HG03045 (cell line): ENCODE results near the gene SLC37A1.
"Not testable (repeated sequence)": the region's sequence is repeated elsewhere in the genome, so short reads cannot be mapped to it uniquely, and the experiment has no call there.

ENCODE experiments used
- ATAC-seq: cut with Tn5 transposase; IDR thresholded peaks from one replicate; pipeline ENCODE4 v1.9.1; 2021; ENCODE audit warnings: mild to moderate bottlenecking, moderate library complexity; ENCODE audit not compliant: unreplicated experiment

The SLC37A1 gene

DNA sequence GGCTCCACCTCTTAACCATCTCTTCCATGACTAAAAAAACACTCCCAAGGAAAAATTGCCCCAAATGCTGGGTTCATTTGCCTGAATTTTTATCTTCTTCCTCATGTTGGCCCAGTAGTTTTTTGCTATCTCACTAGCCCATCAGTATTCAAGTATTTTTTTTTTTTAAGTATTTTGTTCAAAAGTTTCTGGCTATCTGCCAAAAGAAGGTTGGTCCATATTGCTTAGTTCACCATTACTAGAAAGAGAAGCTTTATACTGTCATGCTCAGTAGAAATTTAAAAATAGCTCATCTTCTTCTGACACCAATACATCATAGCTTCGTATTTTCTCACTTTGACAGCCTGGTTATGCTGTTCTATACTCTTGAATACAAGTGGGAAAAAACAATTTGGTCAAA lies 98.7 kb downstream of the SLC37A1 start:
- ATAC-seq = no peak

DNA sequence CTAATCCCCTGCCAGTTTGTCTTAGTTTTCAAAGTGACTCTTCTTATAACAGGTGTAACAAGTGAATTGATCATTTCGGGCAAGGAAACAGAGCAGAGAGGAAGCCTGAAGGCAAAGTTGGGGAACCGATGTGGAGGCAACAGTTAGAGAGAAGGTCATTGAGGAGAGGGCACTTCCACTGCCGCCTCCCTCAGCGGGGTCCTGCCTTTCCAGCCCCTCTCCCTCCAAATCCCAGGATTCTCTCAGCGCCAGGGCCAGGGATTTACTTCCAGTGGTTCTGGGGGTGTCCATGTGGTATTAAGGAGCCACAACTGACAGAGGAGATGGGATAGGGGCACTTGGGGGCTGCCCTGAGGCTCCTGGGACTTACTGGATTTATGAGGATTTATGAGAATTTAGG lies 100.1 kb downstream of the SLC37A1 start:
- no peak for ATAC-seq

DNA sequence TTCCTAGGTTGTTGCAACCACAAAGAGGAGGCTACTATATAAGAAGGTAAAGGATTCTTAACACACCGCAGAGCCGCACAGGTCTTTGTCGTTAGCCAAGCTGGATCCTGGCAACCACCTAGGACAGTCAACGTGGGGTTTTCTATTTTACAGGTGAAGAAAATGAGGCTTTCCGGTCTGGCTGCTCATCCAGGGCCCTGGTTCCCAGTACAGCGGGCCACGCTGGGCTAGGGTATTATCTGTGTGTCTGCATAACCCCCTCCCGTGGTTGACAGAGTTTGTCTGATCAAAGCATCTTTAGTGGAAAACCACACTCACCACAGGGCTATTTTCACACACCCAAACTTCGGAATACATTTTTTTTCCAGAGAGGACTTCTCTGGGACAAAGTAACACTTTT lies 100.7 kb downstream of the SLC37A1 start:
- ATAC-seq = no peak

DNA sequence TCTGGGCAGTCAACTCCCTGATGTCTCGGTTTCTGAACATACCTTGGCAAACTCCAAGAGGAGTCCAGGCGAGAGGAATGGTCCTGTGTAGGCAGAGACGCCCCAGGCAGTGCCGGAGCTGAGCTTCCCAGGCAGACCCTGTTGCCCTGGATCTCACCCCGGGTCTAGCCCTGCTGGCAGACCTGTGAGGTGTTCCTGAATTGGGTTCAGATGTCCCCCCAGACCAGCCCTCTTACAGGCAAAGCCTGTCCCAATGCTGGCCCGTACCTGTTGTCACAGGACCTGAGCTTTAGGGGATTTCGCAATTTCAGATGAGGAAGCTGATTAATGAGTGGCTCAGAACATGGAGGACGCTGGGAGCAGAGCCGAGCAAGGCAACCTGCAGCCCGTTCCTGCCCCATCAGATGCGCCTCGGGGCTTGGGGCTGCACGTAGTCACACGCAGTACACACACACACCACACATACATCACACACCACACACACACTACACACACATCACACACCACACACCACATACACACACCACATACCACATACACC lies 101.2 kb downstream of the SLC37A1 start:
- ATAC-seq = no peak

DNA sequence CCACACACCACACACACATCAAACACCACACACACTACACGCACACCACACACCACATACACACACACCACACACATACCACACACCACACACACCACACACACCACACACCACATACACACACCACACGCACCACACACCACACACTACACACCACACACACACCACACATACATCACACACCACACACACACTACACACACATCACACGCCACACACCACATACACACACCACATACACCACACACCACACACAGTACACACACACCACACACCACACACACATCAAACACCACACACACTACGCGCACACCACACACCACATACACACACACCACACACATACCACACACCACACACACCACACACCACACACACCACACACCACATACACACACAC lies 101.7 kb downstream of the SLC37A1 start:
- ATAC-seq = not testable (repeated sequence)

DNA sequence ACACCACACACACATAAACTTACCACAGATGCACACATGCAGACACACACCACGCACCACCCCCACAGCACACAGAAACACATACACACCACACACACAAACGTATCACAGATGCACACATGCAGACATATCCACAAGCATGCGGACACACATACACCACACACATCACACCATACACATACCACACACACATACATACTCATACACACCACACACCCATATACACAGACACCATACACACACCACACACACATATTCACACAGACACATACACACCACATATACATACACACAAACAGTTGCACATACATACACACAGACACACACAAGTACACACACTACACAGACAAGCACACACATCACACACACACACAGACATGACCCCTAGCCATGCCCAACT lies 102.3 kb downstream of the SLC37A1 start:
- no peak for ATAC-seq

DNA sequence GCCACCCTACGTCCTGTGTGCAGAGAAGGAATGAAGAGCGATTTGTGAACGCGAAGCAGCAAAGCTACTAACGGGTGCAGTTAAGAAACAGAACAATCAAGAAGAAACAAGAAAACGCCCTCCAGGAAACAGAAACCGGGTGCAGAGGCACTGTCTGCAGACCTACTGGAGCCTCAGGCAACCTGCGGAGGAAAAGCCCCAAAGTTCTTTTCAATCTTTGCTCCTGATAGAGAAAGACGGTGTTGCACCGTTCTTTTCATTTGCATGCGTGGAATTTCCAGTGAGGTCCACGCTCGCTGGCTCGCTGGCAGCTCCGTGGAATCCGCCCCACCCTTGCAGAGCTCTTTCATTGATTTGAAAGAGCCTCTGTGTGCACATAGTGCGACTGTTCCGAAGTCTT lies 102.8 kb downstream of the SLC37A1 start:
- no peak for ATAC-seq

DNA sequence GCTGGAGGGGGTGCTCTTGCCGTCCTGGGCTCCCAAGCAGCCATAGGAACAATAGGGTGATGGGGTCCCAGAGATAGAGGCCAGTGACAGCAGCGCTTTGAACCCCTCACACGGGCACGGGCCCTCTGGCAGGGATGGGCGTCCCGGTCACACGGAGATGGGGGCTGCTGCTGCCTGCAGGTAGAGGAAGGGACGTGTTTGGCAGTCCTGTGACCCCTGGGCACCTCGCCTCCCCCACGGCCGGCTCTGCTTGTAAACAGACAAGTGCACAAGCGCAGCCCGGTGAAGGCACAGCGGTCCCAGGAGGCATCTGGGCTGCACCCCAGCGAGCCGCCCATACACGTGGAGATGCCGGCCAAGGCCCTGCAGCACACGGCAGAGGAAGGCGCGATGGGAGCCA lies 103.3 kb downstream of the SLC37A1 start:
- no peak for ATAC-seq

DNA sequence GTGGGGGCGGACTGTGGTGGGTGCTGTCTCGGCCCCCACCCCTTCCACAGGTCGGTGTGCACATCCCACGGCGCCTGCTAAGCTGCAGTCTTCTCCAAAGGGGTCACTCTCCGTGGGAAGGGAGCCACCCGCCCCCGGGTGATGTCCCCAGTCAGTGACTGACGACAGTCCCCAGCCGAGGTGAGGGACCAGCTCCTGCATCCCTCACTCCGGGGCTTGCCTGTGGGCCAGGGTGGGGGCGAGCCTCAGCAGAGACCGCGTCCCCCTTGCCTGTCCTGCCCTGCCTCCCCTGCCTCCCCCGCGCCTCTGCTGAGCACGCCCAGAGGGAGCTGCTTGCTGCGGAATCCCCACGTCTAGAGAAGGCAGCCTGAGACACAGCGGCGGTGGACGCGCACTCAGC lies 103.8 kb downstream of the SLC37A1 start:
- ATAC-seq = no peak

DNA sequence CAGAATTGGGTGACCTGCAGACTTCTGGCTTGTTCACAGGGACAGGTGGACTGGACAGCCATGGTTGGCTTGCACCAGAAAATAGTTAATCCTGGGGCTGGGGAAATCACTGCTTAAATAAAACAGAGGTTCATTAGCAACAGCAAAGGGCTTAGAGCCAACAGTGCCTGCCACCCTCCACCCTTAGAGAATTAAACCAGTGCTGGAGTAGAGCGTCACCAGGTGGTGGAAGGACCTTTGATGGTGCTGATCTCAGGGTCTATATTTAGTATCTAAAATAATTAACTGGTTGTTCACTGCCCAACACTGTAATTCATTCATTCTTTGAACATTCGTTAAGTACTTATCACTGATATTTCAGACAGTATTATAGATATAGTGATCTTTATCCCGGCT lies 105.1 kb downstream of the SLC37A1 start:
- no peak for ATAC-seq

DNA sequence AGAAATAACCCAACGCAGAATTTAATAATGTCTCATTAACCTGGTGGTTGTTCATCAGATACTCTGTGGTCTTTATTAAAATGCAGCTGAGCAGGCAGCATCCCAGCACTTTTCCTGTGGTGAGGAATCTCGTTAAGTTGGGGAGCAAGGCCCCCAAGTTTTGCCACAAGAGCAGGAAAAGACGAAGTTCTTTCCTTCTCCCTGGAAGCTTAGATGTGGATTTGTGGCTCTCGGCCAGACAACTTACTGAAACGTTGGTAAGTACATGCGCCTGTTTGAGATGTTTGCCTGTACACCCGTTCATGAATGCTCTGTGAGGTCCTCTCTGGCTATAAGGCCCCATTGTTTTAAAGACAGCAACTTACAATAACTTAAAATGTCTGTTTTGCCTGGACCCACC lies 105.5 kb downstream of the SLC37A1 start:
- no peak for ATAC-seq

DNA sequence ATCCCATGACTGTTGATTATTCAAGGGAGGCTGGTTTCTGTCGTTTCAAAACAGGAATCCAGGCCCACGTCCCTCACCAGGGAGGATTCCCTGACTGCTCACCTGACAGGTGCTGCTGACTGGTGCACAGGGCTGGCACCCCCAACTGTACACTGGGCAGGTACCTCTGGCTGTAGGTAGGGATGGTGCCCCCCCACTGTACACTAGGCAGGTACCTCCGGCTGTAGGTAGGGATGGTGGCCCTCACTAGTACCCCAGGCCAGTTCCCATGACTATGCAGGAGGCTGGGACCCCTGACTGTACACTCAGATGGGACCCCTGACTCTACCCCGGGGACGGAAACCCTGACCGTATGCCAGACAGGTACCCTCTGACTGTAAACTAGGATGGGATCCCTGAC lies 106.2 kb downstream of the SLC37A1 start:
- ATAC-seq = no peak

DNA sequence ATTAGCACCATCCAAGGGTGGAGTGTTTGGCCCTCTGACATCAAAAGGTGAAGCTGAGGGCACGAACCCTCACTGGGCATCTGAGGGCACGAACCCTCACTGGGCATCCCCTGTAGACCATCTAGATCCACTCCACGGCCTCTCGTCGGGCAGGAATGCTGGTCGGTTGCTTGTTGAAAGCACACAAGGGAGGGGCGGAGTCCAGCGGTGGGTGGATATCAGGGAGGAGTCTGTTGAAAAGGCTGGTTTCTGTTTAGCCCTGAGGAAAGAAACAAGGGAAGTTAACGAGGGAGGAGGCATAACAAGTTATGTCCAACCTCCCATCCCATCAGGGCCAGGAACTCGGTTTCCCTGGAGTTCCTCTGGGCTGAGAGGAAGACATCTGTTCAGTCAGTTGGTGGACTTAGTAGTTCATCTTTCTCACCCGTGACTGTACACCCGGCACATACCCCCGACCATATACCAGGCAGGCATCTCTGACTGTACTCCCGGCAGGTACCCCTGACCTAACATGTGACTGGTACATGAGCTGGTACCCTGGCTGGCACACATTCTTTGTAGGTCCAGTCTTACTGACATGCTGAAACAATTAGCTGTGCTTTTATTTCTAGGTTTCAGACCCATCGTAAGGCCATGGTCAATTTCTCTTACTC lies 107.6 kb downstream of the SLC37A1 start:
- ATAC-seq = no peak

DNA sequence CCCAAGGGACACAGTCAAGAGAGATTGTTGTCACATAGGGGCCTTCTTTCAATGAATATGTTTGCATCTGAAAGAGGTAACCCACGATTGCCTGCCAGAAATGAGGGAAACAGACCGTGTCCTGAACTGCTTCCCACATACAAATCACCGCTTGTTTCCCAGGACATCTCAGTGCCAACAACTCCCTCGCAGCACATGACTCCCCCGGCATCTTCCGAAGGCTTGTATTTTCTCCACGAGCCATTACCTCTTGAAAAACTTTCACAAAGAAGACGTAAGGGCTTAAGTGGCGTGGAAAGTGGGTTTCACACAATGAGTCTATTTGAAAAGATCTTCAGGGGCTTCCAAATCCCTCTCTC lies 108.1 kb downstream of the SLC37A1 start:
- no peak for ATAC-seq

DNA sequence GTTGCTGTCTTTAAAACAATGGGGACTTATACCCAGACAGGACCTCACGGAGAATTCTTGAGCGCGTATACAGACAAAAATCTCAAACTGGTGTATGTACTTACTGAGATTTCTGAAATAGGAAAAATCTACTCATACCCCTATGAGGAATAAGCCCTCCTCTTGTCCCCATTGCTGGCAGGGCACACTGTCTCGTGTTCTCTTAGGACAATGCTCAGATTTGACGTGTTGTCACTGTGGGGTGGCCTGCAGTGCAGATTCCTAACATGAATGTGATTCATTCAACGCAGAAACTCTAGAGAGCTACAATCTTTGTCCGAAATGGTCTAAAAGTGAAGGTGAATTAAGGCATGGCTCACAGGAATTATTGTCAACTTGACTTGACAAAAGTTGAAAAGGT lies 108.6 kb downstream of the SLC37A1 start:
- ATAC-seq = no peak

DNA sequence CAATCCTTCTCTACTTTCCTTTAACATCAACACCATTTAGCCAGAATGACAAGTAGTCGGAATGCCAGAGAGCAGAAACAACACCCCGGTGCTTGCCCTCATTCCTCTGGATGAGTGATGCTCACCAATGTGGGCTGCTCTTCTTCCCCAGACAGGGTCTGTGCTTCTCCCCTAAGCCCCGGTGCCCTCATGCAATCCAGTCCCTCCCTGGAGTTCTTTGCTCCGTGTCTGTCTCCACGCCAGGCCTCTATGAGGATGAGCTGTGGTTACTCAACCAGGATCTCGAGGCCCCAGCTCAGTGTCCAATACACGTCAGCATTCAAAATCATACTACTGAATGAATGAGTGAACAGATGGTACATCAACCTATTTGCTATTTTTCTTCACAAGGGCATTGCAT lies 110.0 kb downstream of the SLC37A1 start:
- no peak for ATAC-seq

DNA sequence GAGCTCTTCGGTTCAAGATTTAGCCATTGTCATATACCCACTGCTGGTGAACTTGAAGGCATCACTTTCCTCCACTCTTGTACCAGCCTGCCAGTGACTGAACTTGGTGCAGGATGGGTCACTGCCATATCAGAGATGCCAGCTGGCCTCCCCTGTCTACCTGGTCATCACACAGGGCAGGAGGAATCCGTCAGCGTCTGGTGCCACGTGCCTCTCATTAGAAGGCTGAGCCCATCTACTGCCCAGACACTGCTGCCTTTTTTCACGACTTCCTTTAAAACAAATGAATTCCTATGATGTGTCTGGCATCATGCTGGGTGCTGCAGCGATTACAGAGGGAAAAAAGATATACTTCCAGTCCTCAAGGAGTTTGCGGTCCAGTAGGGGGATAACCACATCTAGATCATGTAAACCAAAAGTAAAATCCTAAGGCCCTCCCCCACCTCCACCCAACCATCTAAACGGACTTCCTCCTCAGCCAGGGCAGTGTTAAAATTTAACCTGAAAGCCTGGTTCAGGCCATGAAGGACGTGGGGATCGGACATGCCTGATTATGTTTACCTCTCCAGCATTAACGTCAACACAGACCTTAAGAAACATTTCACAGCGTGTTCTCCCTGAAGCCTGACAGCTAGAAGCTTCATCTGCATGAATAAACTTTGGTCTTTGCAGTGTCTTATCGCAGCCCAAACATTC lies 110.6 kb downstream of the SLC37A1 start:
- no peak for ATAC-seq

DNA sequence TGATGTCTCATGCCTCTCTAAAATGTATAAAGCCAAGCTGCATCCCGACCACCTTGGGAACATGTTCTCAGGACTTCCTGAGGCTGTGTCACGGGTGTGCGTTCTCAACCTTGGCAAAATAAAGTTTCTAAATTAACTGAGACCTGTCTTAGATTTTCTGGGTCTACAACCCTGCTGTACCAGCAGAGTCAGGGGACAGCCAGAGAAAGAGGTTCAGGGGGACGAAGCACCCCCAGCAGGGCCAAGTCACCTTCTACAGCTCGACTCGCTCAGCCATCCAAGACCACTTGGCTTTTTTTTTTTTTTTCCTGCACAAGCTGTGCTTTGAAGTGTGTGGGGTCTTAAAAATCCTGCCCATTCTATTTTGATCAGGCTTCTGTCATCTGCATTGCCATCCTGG lies 111.3 kb downstream of the SLC37A1 start:
- ATAC-seq = no peak

DNA sequence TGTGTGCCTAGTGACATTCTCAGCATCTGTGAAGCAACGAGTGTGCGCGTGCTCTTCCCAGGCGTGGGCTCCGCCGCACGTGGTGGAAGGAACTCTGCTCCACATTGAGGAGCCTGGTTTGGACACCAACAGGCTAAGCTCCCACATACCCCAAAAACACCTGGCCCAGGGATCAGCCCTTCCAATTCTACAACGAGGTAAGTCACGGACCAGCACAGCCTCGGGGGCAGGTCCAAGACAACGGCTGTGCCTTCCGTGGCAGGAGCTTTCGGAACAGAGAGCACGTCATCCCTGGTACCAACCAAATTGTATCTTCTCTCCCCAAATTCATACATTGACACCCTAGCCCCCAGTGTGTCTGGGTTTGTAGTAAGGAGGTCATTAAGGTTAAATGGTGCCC lies 112.5 kb downstream of the SLC37A1 start:
- ATAC-seq = no peak

DNA sequence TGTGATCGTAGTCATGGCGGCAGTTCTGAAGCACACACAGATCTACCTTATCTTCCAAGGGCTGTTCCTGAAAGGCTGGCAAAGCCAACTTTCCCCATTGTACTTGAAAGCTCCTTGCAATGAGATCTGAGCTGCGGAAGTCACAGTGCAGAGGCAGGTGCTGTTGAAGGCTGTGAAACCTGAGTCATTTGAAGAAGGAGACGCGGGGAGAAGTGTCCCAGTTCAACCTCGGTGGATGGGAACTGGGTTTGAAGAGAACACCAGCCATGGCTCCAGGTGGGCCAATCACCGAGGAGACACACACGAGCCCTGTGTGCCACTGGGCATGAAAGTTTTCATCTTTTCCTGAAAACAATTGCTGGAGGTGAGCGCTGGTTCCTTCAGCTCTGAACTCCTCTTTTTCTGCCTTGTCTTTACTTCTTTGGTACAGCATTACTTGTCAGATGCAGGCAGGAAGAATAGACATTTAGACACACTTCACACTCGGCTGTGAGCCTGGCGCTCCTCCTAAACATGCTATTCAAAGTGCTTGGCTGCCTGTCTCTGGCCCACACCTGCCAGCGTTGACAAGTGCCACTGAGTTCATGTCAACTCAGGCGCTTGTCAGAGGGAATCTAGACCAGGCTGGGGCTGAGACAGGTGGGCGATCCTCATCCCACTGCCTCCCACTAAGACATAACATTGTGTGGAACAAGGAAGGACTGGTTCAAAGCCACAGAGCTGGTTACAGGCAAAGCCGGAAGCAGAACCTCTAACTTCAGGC lies 114.1 kb downstream of the SLC37A1 start:
- ATAC-seq = no peak

DNA sequence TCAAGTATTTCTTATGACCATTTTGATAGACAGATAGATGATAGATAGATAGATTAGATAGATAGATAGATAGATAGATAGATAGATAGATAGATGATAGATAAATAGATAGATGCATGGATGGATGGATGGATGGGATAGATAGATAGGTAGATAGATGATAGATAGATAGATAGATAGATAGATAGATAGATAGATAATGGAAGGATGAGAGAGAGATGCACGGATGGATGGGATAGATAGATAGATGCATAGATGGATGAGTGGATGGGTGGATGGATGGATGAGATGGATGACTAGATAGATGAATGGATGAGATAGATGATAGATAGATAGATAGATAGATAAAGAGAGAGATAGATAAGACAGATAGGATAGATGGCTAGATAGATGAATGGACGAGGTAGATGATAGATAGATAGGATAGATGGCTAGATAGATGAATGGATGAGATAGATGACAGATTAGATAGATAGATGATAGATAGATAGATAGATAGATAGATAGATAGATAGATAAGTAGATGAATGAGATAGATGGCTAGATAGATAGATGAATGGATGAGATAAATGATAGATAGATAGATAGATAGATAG lies 114.9 kb downstream of the SLC37A1 start:
- ATAC-seq = not testable (repeated sequence)
